Activated CD8-positive, alpha-beta memory T cell treated with anti-CD3 and anti-CD28 coated beads for 24 hours (primary cell): ENCODE measurements around the gene GAL3ST1.
"Not testable (repeated sequence)": the region's sequence is repeated elsewhere in the genome, so short reads cannot be mapped to it uniquely, and the experiment has no call there.

Experiments used
- DNase-seq: peaks from one replicate; pipeline ENCODE4 v3.0.0-alpha.2; 2020

Gene GAL3ST1

DNA sequence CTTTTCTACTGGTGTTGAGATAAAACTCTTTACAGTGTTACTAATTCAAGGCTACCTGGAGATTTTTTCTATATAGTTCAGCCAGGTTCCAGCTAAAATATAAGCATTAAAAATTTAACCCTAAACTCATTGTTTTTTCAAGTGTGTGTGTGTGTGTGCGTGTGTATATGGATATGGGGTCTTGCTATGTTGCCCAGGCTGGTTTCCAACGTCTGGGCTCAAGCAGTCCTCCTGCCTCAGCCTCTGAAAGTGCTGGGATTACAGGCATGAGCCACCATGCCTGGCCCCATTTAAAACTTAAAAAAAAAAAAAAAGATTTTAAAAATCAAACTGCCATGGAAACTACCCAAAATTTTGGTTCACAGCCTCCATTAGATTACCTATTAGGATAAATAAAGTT is 21.7 kb upstream of the GAL3ST1 start:
- DNase-seq = no peak

DNA sequence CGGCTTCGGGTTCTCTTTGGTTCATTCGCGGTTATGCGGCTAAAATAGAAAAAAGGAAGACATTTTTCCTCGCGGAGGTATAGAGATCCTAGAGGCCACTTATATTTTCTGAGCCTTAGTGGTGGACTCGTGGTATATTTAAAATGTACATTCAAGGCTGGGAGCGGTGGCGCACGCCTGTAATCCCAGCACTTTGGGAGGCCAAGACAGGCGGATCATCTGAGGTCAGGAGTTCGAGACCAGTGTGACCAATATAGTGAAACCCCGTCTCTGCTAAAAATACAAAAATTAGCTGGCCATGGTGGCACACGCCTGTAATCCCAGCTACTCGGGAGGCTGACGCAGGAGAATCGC is 17.9 kb upstream of the GAL3ST1 start:
- not testable (repeated sequence) for DNase-seq

DNA sequence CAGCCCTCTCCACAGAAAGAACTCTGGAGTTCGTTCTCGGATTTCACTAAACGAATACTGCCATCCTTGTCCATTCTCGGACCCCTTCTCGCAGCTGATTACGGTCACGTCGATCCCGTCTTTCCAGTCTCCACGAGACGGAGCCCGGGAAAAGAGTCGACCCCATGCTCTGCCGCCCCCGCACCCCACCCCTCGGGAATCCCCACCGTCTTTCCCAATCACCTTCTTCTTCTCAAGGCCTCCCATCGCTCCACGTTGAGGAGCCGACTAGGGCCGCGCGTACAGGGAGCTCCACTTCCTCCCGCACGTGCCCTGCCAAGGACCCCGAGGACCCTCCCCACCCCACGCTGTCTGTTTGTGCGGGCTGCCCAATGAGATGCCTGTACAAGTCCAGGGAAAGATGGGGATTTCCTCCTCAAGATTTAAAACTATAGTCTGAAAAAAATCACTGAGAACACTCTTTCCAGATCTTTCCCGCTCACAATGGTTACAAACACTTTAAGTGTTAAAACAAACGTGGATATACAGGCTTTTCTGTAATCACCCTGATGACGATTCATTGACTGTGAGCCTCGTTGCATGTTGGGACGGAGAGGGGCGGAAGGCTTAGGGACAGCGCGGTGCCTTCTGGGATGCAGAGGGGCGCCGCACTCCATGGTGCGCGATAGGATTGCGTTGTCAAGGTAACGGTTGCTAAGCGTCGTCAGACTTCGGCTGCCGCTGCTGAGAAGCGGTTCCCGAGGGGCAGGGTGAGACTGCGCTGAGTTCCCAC is 17.3 kb upstream of the GAL3ST1 start, which contains the start of gene PES1:
TSS of gene PES1 (minus strand) at position 323 of the 772 bp plus-strand sequence. CDS start at position 246, 77 bp downstream.
- peak; percentile 92 for DNase-seq

DNA sequence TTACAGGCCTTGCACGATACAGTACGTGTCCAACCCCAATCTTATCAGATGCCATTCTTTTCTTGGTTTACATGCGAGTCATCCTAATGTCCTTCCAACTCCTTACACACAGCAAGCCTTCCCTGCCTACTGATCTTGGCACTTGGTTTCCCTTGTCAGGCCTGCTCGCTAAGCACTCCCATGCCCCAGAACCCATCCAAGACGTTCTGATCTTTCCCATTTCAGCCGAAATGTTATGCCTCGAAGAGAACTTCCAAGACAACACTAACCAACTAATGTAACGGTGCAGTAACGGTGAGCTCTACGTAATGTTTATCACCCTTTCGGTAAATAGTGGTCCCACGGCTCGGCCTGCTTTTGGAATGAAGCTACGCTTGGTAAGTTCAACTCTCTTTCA is 16.7 kb upstream of the GAL3ST1 start:
- no peak for DNase-seq

DNA sequence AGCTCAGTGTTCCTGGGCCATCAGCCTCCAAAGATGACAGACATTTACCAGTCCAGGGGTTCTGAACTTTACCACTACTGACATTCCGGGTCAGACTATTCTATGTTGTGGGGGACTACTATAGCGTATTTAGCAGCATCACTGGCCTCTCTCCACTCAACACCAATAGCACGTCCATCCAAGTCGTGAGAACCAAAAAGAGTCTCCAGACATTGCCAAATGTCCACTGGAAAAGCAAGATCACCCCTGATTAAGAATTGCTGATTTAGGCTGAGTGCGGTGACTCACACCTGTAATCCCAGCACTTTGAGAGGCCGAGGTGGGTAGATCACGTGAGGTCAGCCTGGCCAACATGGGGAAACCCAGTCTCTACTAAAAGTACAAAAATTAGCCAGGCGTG is 11.9 kb upstream of the GAL3ST1 start:
- no peak for DNase-seq

DNA sequence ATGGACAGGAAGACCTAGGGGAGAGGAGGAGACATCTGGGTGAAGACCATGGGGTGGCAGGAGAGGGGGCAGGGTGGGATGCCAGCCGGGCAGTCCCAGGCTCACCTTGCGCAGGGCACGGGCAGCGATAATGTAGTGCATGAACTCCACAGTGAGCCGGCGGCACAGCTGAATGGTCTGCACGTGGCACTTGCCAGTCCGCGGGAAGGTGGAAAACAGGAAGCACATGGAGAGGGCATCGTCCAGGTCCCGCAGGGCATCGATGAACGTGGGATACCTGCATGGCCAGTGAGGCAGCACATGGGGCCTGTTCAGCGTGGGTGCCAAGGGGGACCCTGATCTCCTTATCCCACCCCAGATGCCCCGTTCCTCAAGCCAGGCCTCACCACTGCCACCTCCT is 10.0 kb upstream of the GAL3ST1 start:
- DNase-seq = no peak

DNA sequence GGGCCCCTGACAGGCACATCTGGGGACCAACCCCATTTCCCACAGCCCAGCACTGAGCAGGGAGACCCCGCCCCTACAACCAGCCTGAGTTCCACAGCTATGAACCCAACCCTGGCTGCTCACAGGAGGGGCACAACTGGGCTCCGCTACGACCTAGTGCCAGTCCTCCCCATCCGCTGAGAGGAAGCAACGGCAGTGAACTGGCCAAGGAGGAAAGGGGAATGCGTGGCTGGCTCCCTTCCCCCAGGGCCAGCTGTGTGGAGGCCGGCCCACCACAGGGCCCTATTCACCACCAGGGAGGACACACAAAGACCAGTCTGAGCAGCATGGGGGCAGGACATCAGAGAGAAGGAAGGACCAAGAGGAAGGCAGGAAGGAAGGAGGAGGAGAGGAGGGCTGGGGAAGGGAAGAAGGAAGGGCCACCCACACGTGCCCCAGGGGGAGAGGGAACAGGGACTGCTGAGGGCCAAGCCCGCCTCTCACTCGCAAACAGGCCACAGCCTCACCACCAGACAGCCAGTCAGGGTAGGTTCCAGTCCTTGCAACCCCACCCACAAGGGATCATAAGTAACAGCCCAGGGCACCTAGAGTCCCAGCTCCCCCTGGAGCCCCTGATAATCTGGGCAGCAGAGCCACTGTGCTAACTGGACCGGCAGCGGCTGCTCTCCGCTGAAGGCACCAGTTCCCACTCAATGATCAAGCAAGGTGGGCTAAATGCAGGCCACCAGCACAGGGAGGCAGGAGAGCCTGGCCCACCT is 8.5 kb upstream of the GAL3ST1 start:
- no peak for DNase-seq

DNA sequence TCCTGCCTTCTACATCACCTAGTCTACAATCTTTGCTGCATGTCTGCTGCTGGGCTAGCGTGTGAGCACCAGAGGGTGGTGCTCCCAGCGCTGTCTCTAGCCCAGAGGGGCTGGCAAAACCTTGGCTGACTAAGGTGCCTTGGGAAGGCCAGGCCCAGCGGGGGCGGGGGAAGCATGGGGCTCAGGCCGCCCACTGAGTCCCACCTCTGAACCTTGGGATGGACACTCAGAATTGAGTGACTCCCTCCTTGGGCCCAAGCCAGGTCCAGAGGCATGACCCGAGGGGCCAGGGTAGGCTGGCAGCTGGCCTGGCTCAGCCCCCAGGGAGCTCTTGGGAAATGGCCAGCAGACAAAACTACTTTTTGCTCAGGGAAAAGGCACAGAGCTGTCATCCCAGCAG is 7.6 kb upstream of the GAL3ST1 start:
- DNase-seq = no peak

DNA sequence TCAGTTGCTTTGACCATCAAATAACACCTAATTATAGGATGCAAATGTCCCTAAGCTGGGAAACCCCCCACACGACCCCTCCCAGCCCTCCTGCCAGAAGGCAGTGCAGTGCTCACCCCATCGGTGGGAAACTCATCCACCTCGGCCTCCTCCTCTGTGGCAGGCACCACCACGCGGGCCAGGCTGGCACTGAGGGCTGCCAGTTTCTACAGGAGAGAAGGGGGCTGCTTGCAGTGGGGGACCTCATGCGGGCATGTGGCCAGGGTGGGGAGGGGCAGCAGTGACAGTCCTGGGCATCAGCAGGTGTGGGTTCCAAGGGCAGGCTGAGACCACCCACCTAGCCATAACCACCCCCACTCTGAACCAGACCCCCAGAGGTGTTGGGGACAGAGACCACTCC is 6.4 kb upstream of the GAL3ST1 start:
- no peak for DNase-seq

DNA sequence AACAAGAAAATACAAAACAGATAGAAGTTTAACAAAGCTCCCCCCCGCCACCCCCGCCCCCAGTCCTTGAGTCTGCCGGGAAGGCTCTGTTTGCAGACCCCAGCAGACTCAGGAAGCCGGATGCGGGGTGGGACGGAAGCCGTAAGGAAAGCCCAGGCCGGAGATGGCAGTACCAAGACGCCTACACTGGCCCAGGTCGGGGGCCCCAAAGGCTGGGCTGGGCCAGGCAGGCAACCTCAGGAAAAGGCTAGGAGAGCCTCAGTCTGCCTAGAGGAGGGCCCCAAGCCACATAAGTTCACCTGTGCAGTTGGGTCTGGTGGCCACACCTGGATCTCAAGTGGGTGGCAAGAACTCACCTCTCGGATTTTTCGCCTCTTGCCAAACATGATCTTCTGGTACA is 4.0 kb upstream of the GAL3ST1 start:
- DNase-seq = no peak

DNA sequence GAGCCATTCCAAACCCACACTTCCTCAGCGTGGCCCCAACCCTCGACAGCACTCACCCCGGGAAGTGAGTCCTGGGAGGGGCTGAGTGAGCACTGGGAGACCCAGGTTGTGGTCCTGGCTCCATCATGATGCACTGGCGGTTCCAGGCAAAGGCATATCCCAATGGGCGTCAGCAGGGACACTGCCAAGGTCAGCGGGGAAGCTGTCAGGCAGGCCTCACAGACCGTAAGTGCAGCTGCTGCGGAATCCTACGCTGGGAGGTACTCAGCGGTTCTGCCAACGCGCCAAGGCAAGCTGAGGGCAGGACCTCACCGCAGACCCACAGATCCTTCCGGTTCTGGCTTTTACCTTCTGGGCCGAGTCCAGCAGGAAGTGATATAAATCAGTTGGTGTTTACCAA is 1.4 kb upstream of the GAL3ST1 start:
- no peak for DNase-seq

DNA sequence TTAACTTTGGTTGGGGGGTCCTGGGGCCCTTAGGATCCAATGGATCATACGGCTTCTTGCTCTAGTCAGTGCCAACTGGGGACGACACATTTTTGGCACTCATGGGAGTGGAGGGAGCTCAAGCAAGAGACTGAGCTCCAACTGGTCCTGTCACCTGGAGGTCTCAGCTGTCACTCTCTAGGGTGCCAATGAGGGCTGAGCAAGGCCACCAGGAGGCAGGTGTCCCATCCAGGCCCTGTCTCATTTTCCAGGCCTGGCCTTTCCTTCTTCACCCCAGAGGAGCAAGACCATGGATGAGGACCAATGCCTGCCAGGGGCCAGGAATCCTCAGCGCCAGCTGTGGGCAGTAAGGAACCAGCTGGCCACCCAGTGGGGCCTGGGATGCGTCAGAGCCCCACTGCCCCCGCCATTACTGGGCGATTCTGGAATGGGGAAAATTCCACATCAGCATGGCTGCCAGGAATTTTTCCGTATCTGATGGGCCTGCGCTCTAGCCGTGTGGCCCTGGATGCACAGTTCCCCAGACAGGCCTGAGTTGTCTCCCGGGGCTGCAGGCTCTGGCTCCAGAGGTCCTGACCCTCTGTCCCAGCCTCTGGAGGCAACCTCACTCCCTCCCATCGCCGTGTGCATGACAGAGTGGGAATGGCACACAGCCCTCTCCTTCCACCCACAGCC is 669 bp upstream of the GAL3ST1 start:
- DNase-seq = no peak

DNA sequence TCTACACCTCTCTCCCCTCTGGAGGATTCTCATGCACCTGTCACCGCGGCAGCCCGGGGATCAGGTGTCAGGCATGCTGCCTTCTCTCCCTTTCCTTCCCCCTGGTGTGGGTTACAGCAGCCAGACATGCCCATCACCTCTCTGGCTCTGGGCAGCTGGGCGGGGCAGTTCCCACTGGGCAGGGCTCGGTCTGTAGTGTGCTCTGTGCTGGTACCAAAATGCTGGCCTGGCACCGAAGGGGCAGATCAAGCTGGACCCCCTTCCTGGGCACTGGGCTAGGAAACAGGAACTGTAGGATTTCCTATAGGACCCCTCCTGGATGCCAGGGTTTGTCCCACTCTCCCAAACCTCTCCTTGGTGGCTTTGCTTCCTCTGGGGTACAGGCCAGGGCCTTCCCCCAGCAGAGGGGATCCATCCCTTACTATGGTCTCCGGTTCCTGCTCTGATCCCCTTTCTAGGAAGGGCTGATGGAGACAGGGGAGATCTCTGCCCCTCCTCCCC is 821 bp downstream of the GAL3ST1 start:
- no peak for DNase-seq

DNA sequence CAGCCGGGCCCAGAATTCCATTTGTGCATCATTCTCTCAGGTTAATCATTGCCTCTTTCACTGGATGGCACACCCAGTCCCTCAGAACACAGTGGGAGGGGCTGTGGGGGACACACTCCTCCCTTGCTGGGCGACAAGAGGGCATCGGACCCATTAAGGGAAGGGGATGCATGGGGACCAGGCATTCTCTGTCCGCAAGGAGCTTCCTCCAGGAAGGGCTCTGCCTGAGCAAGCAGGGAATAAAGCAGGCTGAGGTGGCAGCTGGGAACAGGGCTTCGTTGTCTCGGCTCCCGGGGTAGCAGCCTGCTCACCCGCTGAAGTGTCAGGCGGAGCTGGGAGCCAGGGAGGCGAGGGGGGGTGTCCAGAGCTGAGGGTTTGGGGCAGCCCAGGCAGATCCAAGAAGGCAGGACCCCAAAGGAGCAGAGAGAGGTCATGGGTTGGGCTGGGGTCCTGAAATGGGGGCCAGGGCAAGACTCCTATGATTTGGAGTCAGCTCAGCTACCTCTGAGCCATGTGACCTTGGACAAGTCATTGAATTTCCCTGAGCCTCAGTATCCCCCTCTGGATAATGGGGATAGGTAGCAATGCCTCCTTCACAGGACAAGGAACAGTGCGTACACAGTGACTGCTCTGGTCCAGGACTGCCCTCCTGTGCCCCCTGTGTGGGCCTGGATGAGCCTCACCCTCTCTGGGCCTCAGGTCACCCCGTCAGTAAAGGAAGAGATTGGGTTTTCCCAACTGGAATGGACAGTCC is 1.4 kb downstream of the GAL3ST1 start:
- DNase-seq = no peak

DNA sequence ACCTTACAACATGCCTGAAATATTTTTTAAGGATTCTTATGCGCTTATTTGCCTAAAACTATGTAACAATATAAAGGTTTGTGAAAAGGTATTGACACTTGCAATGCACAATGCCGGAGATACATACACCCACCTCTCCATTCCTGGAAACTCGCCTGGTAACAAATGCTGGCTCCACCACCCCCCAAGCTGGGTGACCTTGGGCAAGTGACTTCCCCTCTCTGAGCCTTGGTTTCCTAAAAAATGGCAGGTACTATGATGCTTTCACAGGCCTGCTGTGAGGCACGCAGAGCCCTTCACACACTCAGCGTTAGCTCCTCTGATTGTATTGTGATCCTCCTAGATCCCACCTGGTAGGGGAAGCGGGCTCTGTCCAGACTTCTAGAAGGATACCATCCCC is 2.3 kb downstream of the GAL3ST1 start:
- DNase-seq = no peak

DNA sequence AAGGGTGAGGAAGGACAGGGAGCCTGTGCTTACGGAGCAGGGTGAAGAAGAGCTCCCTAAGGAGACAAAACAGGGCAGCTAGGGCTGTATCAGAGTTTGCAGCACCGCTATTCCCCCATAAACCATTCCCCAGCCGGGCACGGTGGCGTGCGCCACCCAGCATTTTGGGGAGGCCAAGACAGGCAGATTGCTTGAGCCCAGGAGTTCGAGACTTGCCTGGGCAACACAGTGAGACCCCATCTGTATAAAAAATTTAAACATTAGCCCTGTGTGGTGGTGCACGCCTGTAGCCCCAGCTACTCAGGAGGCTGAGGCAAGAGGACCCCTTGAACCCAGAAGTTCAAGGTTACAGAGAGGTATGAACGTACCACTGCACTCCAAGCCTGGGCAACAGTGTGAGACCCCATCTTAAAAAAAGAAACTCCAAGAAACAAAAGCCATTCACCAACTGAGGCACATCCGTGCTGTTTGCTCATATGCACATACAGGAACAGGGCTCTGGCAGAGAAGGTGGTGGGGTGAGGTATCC is 4.7 kb downstream of the GAL3ST1 start:
- no peak for DNase-seq

DNA sequence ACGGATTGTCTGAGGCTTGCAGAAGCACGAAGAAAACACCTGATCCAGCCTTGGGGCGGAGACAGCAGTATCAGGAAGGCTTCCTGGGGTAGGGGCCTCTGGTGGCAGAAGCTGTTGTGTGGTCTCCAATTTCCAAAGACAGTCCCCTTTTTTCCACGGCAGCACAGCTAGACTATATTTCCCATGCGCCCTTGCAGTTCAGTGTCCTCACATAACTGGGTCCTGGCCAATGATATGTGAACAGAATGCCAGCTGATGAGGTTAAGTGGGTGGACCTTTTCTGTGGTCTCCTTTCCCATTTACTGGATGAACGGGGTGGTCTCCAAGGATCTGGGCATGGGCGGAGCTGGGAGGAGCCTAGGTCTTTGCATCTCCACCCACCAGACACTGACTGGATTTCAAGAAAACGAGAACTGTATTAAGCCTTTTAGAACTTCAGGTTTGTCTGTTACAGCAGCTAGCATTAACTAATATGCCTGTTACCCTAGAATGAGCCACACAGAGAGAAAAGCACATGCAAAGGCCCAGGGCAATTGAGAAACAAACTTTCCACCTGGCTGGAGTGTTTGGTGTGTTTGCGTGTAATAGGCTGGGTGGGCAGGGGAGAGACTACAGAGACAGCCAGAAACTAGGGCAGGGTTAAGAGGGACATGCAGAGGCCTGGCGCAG is 6.2 kb downstream of the GAL3ST1 start:
- no peak for DNase-seq

DNA sequence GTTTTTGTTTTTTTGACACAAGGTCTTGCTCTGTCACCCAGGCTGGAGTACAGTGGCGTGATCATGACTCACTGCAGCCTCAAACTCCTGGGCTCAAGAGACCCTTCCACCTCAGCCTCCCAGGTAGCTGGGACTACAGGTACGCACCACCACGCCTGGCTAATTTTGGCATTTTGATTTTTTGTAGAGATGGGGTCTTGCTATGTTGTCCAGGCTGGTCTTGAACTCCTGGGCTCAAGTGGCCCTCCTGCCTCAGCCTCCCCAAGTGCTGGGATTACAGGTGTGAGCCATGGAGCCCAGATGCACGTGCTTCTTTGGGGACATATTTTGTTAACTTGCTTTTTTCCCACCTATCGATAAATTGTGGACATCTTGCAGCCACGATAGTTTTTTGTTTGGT is 7.2 kb downstream of the GAL3ST1 start:
- DNase-seq = not testable (repeated sequence)

DNA sequence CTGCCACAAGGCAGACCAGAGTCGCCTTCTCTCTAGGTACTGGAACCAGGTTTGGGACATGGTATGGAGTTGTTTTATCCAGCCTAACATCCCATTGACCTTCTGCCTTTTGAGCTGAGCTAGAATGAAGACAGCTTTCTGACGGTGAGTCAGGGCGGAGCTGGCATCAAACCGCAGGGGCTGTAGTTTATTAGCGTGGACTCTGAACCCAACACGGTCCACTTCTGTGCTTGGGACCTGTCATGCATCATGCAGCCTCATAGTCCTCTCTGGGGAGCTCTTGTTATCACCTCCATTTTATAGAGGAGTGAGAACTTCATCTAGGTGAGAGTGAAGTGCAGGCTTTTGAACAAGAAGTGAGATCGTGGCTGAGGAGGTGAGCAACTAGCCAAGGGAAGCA is 8.3 kb downstream of the GAL3ST1 start:
- no peak for DNase-seq

DNA sequence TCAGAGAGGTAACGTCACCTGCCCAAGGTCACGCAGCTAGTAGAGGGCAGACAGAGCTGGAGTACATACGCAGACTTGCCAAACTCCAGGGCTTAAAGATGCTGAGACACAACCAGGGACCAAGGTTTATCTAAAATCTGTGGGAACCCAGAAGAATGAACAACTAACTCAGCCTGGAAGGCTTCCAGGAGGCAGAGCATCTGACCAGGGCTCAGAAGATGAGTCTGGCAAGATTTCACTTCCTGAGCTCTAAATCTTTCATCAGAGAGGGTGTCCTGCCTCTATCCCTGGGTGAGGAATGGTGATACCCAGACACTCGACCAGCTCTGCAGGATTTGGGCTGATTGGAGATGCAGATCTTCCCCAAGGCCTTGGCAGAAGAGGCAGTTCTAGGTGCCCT is 9.1 kb downstream of the GAL3ST1 start:
- DNase-seq = no peak

DNA sequence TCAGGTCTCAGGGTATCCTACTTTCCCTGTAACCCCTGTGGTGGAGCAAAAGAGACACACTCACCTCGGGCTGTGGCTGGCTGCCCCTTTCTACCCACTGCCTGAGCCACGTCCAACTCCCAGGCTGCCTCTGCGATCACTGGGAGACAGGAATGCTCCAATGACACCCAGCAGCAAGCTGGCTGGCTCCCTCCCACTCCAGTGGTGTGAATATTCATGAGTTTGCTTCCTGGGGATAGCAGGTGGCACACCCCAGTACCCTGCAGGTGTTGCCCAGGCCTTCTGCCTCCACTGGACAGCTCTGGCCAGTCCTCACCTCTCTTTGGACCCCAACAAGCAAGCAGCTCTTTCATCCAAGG is 9.7 kb downstream of the GAL3ST1 start:
- no peak for DNase-seq

DNA sequence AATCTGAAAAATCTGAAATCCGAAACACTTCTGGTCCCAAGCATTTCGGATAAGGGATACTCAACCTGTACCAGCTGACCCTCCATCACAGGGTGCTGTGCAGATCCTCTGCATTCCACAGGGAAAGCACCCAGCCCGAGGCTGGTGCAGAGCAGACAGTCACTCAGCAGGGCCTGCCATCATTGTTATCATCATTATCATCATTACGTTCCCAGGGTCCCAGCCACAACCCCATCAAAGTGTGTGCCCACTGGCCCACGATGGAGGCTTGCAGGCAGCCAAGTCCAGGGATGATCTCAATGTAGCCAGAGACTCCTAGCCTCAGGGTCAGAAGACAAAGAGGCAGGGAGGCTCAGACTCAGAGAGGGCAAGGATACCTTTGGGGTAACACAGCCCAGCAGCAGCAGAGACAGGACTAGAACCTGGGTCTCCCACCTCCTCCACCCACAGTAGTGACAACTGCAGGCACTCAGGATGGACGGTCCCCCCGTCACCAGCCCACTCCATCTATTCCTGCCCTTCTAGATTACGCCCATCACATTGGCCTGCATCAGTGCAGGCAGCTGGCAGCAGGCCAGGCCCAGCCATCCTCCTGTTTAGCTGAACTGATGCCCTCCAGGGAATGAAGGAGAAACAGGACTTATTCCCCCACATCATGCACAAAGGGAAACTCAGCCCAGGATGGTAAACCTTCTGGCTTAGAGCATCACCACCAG is 10.3 kb downstream of the GAL3ST1 start:
- no peak for DNase-seq
